ENCODE results near the gene POLR2I. TPM values are rescaled to one million over a fixed set of nuclear protein-coding genes. Genes with fewer than 3 reads are reported as not detected.

The POLR2I gene
- total and polyA plus RNA-seq, 9 of the 15 experiments (the other 6 are each of a cell fraction or from before 2014, with no cell fraction given) = 28.0 to 283 (median 123) TPM

DNA sequence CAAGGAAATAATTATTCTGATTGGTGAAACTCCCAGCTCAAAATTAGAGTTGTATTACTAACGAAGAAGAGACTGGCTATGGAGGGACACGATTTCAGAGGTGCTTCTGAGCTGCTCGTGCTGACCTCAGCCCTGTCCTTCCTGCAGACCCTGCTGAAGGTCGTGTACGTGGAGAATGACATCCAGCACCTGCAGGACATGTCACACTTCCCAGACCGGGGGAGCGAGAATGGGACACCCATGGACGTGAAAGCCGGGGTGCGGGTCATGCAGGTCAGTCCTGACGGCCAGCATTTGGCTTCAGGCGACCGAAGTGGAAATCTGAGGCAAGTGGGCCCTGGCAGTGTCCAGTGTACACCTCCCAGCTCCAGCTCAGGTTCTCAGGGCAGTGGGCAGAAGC lies 31.8 kb downstream of the POLR2I start (continued):
- TF ChIP-seq, protein P1, sequence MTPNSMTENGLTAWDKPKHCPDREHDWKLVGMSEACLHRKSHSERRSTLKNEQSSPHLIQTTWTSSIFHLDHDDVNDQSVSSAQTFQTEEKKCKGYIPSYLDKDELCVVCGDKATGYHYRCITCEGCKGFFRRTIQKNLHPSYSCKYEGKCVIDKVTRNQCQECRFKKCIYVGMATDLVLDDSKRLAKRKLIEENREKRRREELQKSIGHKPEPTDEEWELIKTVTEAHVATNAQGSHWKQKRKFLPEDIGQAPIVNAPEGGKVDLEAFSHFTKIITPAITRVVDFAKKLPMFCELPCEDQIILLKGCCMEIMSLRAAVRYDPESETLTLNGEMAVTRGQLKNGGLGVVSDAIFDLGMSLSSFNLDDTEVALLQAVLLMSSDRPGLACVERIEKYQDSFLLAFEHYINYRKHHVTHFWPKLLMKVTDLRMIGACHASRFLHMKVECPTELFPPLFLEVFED (CRISPR knock-in tag; conservative IDR thresholded peaks at IDR 0.05) = no peak
- TF ChIP-seq, protein P2, sequence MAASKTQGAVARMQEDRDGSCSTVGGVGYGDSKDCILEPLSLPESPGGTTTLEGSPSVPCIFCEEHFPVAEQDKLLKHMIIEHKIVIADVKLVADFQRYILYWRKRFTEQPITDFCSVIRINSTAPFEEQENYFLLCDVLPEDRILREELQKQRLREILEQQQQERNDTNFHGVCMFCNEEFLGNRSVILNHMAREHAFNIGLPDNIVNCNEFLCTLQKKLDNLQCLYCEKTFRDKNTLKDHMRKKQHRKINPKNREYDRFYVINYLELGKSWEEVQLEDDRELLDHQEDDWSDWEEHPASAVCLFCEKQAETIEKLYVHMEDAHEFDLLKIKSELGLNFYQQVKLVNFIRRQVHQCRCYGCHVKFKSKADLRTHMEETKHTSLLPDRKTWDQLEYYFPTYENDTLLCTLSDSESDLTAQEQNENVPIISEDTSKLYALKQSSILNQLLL (CRISPR knock-in tag; IDR thresholded peaks at IDR 0.05; ENCODE audit: borderline replicate concordance) = no peak
- no peak for TF ChIP-seq EZH2 (IDR thresholded peaks at IDR 0.05; ENCODE audit: borderline replicate concordance, low read depth, low read length)

GRCh38 chr19:36081894-36082293 lies 32.8 kb downstream of the POLR2I start:
- no peak overlapping the region for H3K4me2 ChIP-seq (ENCODE audit: insufficient read depth, low read length)
- H3K79me2 ChIP-seq (ENCODE audit: control insufficient read depth, insufficient read depth, low read length) = no peaks in the 10 kb centered on the region
- intact Hi-C loops (cut with micrococcal nuclease) (no loop called here), in situ Hi-C loops (cut with MboI) (no loop called here)
- no peak overlapping the region for H2AFZ ChIP-seq (ENCODE audit: low read depth, low read length)
- ATAC-seq (no peak), FAIRE-seq (no peak), DNase-seq (ENCODE audit: extremely low read depth in 1 of 4, low spot score in 3 of 4) (no peak)
- H3K27me3 ChIP-seq (ENCODE audit: control insufficient read depth in 2 of 2, insufficient read depth in 2 of 2, low read length in 2 of 2) = no peaks in the 10 kb centered on the region
- CTCF ChIA-PET (ENCODE audit: low intra/inter-chr PET ratio) = no interaction called here
- 93% methylated on average over 7 of the region's 7 CpGs for WGBS (ENCODE audit: insufficient coverage, low coverage, missing lambda C conversion rate)
- BruUV-seq (replicated peaks) = no TSS peak
- H3K9me3 ChIP-seq (replicated peaks; ENCODE audit: control insufficient read depth, insufficient read depth, low read depth, low read length) = no peaks in the 10 kb centered on the region
- peaks cover 87% of the 10 kb centered on the region for H3K36me3 ChIP-seq (ENCODE audit: control insufficient read depth, insufficient read depth, low read length)
- no peaks in the 10 kb centered on the region; the same call in 1 of the 2 replicates for H4K20me1 ChIP-seq (replicated peaks; ENCODE audit: control insufficient read depth, insufficient read depth, low read length)
- H3K9me1 ChIP-seq (ENCODE audit: control insufficient read depth, insufficient read depth, low read length) = no peaks in the 10 kb centered on the region
- POLR2A ChIA-PET = interaction anchor here (0.7 to 1.6 kb wide), 3 partner anchors 9 to 111 kb away, joined by 3 read pairs; no protein-coding TSS in a partner anchor
- H3K9ac ChIP-seq (ENCODE audit: insufficient read depth in 1 of 2, low read depth in 2 of 2, low read length in 2 of 2) = no peak overlapping the region
- H3K4me1 ChIP-seq (replicated peaks in 1 of 2; ENCODE audit: control insufficient read depth in 2 of 2, insufficient read depth in 2 of 2, low read length in 2 of 2) = no peaks in the 10 kb centered on the region
- no peak overlapping the region for H3K27ac ChIP-seq (ENCODE audit: extremely low read depth, low read depth, low read length)
- H3K4me3 ChIP-seq = no peak overlapping the region
- TF ChIP-seq NCOA4 (IDR thresholded peaks at IDR 0.05; ENCODE audit: partially characterized antibody) = no peak
- TF ChIP-seq ZKSCAN8 (CRISPR knock-in tag; IDR thresholded peaks at IDR 0.05) = no peak
- no peak for TF ChIP-seq CCNT2 (IDR thresholded peaks at IDR 0.05; ENCODE audit: borderline replicate concordance, extremely low read depth, insufficient read length, low read depth, low read length)
- TF ChIP-seq, protein P3, sequence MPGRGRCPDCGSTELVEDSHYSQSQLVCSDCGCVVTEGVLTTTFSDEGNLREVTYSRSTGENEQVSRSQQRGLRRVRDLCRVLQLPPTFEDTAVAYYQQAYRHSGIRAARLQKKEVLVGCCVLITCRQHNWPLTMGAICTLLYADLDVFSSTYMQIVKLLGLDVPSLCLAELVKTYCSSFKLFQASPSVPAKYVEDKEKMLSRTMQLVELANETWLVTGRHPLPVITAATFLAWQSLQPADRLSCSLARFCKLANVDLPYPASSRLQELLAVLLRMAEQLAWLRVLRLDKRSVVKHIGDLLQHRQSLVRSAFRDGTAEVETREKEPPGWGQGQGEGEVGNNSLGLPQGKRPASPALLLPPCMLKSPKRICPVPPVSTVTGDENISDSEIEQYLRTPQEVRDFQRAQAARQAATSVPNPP (IDR thresholded peaks at IDR 0.05; ENCODE audit: borderline replicate concordance, insufficient read depth, insufficient read length) = no peak
- no peak for TF ChIP-seq RBM34 (IDR thresholded peaks at IDR 0.05; ENCODE audit: borderline replicate concordance, insufficient read depth, low read length)
- TF ChIP-seq RREB1 (CRISPR knock-in tag; IDR thresholded peaks at IDR 0.05) = no peak

Measured in K562 (cell line).